Mammary epithelial cell (primary cell): Measurements from ENCODE around the gene ADGRV1.

ENCODE experiments used
- EZH2 ChIP-seq: IDR thresholded peaks from 2 replicates; pipeline ENCODE4 v1.6.1; 2012; ENCODE audit warnings: low read length, inconsistent platforms, borderline replicate concordance
- TF ChIP-seq, protein P1 (sequence below), 2 donors: IDR thresholded peaks in 1 of 2; conservative IDR thresholded peaks in 1 of 2; 2 replicates each; pipeline ENCODE4 v1.5.1; 2011 to 2012; ENCODE audit warnings: inconsistent platforms in 2 of 2, low read length in 2 of 2, mild to moderate bottlenecking in 2 of 2, control low read depth in 1 of 2, low read depth in 1 of 2; ENCODE audit not compliant: insufficient read depth in 1 of 2; ENCODE audit errors: extremely low read depth in 1 of 2

DNA sequence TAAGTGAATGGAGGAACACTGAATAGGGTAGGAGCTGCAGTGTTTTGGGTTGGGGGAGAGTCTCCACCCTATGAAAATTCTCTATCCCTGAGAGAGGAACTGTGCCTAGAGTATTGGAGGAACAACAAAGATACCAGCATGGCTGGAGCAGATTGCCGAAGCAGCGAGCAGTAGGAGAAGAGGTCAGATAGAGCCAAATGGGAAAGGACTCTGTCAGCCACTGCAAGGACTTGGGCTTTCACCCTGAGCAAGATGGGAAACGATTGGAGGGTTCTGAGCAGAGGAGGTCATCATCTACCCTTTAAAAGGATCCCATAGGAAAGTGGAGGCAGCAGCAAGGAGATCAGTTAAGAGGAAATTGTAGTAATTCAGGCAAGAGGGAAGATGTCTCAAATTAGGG lies 24.8 kb upstream of the ADGRV1 start:
- TF ChIP-seq, protein P1, sequence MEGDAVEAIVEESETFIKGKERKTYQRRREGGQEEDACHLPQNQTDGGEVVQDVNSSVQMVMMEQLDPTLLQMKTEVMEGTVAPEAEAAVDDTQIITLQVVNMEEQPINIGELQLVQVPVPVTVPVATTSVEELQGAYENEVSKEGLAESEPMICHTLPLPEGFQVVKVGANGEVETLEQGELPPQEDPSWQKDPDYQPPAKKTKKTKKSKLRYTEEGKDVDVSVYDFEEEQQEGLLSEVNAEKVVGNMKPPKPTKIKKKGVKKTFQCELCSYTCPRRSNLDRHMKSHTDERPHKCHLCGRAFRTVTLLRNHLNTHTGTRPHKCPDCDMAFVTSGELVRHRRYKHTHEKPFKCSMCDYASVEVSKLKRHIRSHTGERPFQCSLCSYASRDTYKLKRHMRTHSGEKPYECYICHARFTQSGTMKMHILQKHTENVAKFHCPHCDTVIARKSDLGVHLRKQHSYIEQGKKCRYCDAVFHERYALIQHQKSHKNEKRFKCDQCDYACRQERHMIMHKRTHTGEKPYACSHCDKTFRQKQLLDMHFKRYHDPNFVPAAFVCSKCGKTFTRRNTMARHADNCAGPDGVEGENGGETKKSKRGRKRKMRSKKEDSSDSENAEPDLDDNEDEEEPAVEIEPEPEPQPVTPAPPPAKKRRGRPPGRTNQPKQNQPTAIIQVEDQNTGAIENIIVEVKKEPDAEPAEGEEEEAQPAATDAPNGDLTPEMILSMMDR (conservative IDR thresholded peaks at IDR 0.05 in 1 of 2, IDR thresholded peaks at IDR 0.05 in 1 of 2; ENCODE audit: extremely low read depth in 1 of 2, insufficient read depth in 1 of 2, low read depth in 1 of 2, low read length in 2 of 2): no peak
- TF ChIP-seq EZH2: no peak
